Thyroid gland (tissue), 4 donors: ENCODE measurements around the gene SQSTM1. TPM values are rescaled to one million over a fixed set of nuclear protein-coding genes. Genes with fewer than 3 reads are reported as not detected.

ENCODE experiments used
- DNase-seq, 2 donors: peaks; one replicate each; pipeline ENCODE4 v3.0.0-alpha.2; 2019
- H3K27ac ChIP-seq, 3 donors: fragments of 200-600 bp; sonication (generic); 1 replicate in 2 of 3; 2 replicates in 1 of 3; pipeline ENCODE4 v1.5.1; 2016 to 2019; ENCODE audit warnings: mild to moderate bottlenecking in 1 of 3, moderate library complexity in 1 of 3
- H3K27me3 ChIP-seq: fragments of 200-600 bp; sonication (generic); one replicate; pipeline ENCODE4 v1.5.1; 2019
- H3K36me3 ChIP-seq, 2 donors: fragments of 200-600 bp; sonication (generic); one replicate each; pipeline ENCODE4 v1.5.1; 2016 to 2019
- H3K4me1 ChIP-seq, 2 donors: fragments of 200-600 bp; sonication (generic); one replicate each; pipeline ENCODE4 v1.5.1; 2017 to 2019
- H3K4me3 ChIP-seq, 3 donors: fragments of 200-600 bp; sonication (generic); replicated peaks in 1 of 3; 1 replicate in 2 of 3; 2 replicates in 1 of 3; pipeline ENCODE4 v1.5.1; 2016; ENCODE audit warnings: mild to moderate bottlenecking in 1 of 3
- H3K9me3 ChIP-seq: fragments of 200-600 bp; sonication (generic); one replicate; pipeline ENCODE4 v1.5.1; 2017
- CTCF ChIP-seq, 6 experiments: fragments of 200-600 bp in 3 of 6; fragments of 450-650 bp in 3 of 6; sonication (generic) in 3 of 6; IDR thresholded peaks; one replicate each; pipeline ENCODE4 v1.5.1; 2016 to 2019; ENCODE audit warnings: antibody characterized with exemption in 6 of 6, mild to moderate bottlenecking in 2 of 6, inconsistent platforms in 1 of 6, moderate library complexity in 1 of 6
- POLR2A ChIP-seq, 2 donors: fragments of 450-650 bp; IDR thresholded peaks; one replicate each; pipeline ENCODE4 v1.6.1; 2017; ENCODE audit warnings: antibody characterized with exemption in 2 of 2, mild to moderate bottlenecking in 2 of 2, moderate library complexity in 1 of 2
- WGBS, 2 donors: methylation state at CpG; one replicate each; pipeline ENCODE4 v1.1.5; 2017; 5-methylcytosine and 5-hydroxymethylcytosine counted together
- intact Hi-C: fragments of 100-400 bp; cut with DNase I; formaldehyde crosslinking; loops from one replicate; pipeline ENCODE4 v1.15.1; 2023
- microRNA counts, 2 donors: library from miRNA; unstranded; fragments of <30 nt; microRNA quantifications; one replicate each; lab custom pipeline; 2016 to 2017
- microRNA-seq: library from miRNA; unstranded; fragments of <30 nt; microRNA quantifications from one replicate; pipeline ENCODE4, GENCODE V29; 2016
- small RNA-seq: library from RNA; depleted of rRNA; stranded (forward); fragments of <200 nt; gene quantifications from one replicate; pipeline ENCODE3, GENCODE V24; 2016
- total RNA-seq, 4 donors: library from RNA; depleted of rRNA; stranded (reverse); fragments of >200 nt; gene quantifications; one replicate each; pipeline ENCODE4 v1.2.3, GENCODE V29; 2016

The SQSTM1 gene
- total RNA-seq, 4 donors from 2014 or later, result 649 to 1,146 (median 971) TPM

GRCh38 chr5:179886190-179886911 lies 65.6 kb downstream of the SQSTM1 start:
- Histone ChIP-seq H3K36me3 (peaks cover 43 to 47% of the 10 kb centered on the region in 2 donors), H3K4me3 (no peak overlapping the region), H3K4me1 (no peaks in the 10 kb centered on the region), H3K27ac (no peak overlapping the region), H3K9me3 (no peaks in the 10 kb centered on the region), H3K27me3 (no peaks in the 10 kb centered on the region)
- intact Hi-C loops, result no loop called here
- 90 to 94% methylated on average over 14 of the region's 14 CpGs for WGBS, 2 donors
- DNase-seq, result no peak
- TF ChIP-seq POLR2A (IDR thresholded peaks at IDR 0.05) (no peak), CTCF (IDR thresholded peaks at IDR 0.05) (no peak)

- intact Hi-C loops, result no loop called here
- no peak for DNase-seq
- 91 to 93% methylated on average over 11 of the region's 11 CpGs for WGBS, 2 donors
- no peaks in the 10 kb centered on the region for H3K9me3 ChIP-seq
- no peak overlapping the region for H3K4me3 ChIP-seq
- no peaks in the 10 kb centered on the region for H3K27me3 ChIP-seq
- peaks cover 49 to 52% of the 10 kb centered on the region in 2 donors for H3K36me3 ChIP-seq
- no peak overlapping the region for H3K27ac ChIP-seq
- H3K4me1 ChIP-seq, result no peaks in the 10 kb centered on the region
- no peak for TF ChIP-seq POLR2A (IDR thresholded peaks at IDR 0.05)
- no peak for TF ChIP-seq CTCF (IDR thresholded peaks at IDR 0.05)
These were observed 66.4 kb downstream of the SQSTM1 start for GRCh38 chr5:179887095-179887494.

MicroRNAs within 50 kb of the gene (microRNA counts, 767-probe panel; counts per million panel counts)
- 0 counts per million in 2 donors for microRNA hsa-miR-1229 (lab: Ali Mortazavi, UCI)

Small RNA genes lying within 50 kb of the gene (microRNA-seq; reads per million reads assigned to microRNA genes)
- gene MIR1229, result 3.3 reads per million

Small RNA genes lying within 50 kb of the gene (small RNA-seq; reads per million reads assigned to genes)
- gene MIR1229 (not detected), gene RF00019 (not detected)

Other genes with a start within 250 kb of the SQSTM1 start
- gene HNRNPH1, start 197.2 kb upstream of the SQSTM1 start, total RNA-seq, result 100 to 1,000 TPM; 459 to 991 (median 620) TPM
- gene CBY3, start 139.9 kb upstream of the SQSTM1 start, total RNA-seq, result under 1 TPM in 1 of 4 donors, not detected in 3; 0.67 TPM
- gene CANX, start 121.9 kb upstream of the SQSTM1 start, total RNA-seq, result 100 to 1,000 TPM; 561 to 949 (median 856) TPM
- 10 to 100 TPM; 27.3 to 46.7 (median 28.0) TPM for gene MAML1, start 88.1 kb upstream of the SQSTM1 start, total RNA-seq
- 10 to 100 TPM in 2 of 4 donors, 1 to 10 TPM in 2; 6.4 to 28.2 (median 15.9) TPM for gene LTC4S, start 26.9 kb upstream of the SQSTM1 start, total RNA-seq
- gene MGAT4B, start 14.0 kb upstream of the SQSTM1 start, total RNA-seq, result 100 to 1,000 TPM in 2 of 4 donors, 10 to 100 TPM in 2; 83.6 to 108 (median 102) TPM
- 10 to 100 TPM; 37.1 to 68.2 (median 52.1) TPM for gene MRNIP, start 37.9 kb downstream of the SQSTM1 start, total RNA-seq
- gene TBC1D9B, start 87.0 kb downstream of the SQSTM1 start, total RNA-seq, result 100 to 1,000 TPM in 1 of 4 donors, 10 to 100 TPM in 3; 75.5 to 115 (median 94.3) TPM